CD14-positive monocyte (primary cell): ENCODE measurements around the gene EPYC. TPM values are rescaled to one million over a fixed set of nuclear protein-coding genes. Genes with fewer than 3 reads are reported as not detected.

Source experiments
- DNase-seq, 3 donors: peaks; one replicate each; pipeline ENCODE4 v3.0.0-alpha.2; 2011 to 2022
- H2AFZ ChIP-seq: 2 replicates; pipeline ENCODE4 v1.6.0; 2012; ENCODE audit warnings: mild to moderate bottlenecking, low read depth, low read length, inconsistent platforms; ENCODE audit not compliant: insufficient read depth, poor library complexity, severe bottlenecking
- H3K27ac ChIP-seq, 2 donors: 1 replicate in 1 of 2; 2 replicates in 1 of 2; pipeline ENCODE4 v1.5.1; 2012 to 2013; ENCODE audit warnings: low read length in 2 of 2, control low read depth in 1 of 2, inconsistent platforms in 1 of 2, low read depth in 1 of 2, mild to moderate bottlenecking in 1 of 2
- H3K27me3 ChIP-seq, 2 donors: one replicate each; pipeline versions ENCODE4 v1.6.0 to v1.6.1; 2011 to 2013; ENCODE audit warnings: low read length in 2 of 2; ENCODE audit not compliant: control insufficient read depth in 2 of 2, insufficient read depth in 2 of 2
- H3K36me3 ChIP-seq, 2 donors: replicated peaks in 1 of 2; 1 replicate in 1 of 2; 2 replicates in 1 of 2; pipeline versions ENCODE4 v1.5.1 to v1.6.1; 2012 to 2013; ENCODE audit warnings: low read length in 2 of 2, control low read depth in 1 of 2, inconsistent platforms in 1 of 2, mild to moderate bottlenecking in 1 of 2; ENCODE audit not compliant: insufficient read depth in 2 of 2, control insufficient read depth in 1 of 2
- H3K4me1 ChIP-seq, 2 donors: 1 replicate in 1 of 2; 2 replicates in 1 of 2; pipeline versions ENCODE4 v1.5.1 to v1.6.1; 2012 to 2013; ENCODE audit warnings: low read length in 2 of 2, control low read depth in 1 of 2, inconsistent platforms in 1 of 2, mild to moderate bottlenecking in 1 of 2, moderate library complexity in 1 of 2; ENCODE audit not compliant: insufficient read depth in 2 of 2, control insufficient read depth in 1 of 2
- H3K4me2 ChIP-seq: replicated peaks from 2 replicates; pipeline ENCODE3; 2012; ENCODE audit warnings: low read length, moderate library complexity, mild to moderate bottlenecking; ENCODE audit not compliant: poor library complexity, severe bottlenecking; ENCODE audit errors: extremely low read depth
- H3K4me3 ChIP-seq, 3 experiments: fragments of 200-600 bp in 1 of 3; sonication (generic) in 1 of 3; replicated peaks in 1 of 3; 1 replicate in 2 of 3; 2 replicates in 1 of 3; pipeline ENCODE4 v1.5.1; 2011 to 2013; ENCODE audit warnings: low read length in 3 of 3, mild to moderate bottlenecking in 3 of 3, control low read depth in 2 of 3, low read depth in 2 of 3, inconsistent platforms in 1 of 3, moderate library complexity in 1 of 3
- H3K79me2 ChIP-seq: 2 replicates; pipeline ENCODE4 v1.6.0; 2012; ENCODE audit warnings: mild to moderate bottlenecking, control low read depth, inconsistent platforms, low read length, moderate library complexity; ENCODE audit not compliant: insufficient read depth
- H3K9ac ChIP-seq: 2 replicates; pipeline ENCODE4 v1.6.0; 2017; ENCODE audit warnings: low read length, mild to moderate bottlenecking; ENCODE audit not compliant: insufficient read depth, poor library complexity, severe bottlenecking
- H3K9me3 ChIP-seq, 2 donors: replicated peaks in 1 of 2; 1 replicate in 1 of 2; 2 replicates in 1 of 2; pipeline versions ENCODE4 v1.5.1 to v1.6.1; 2012 to 2013; ENCODE audit warnings: low read length in 2 of 2, control low read depth in 1 of 2; ENCODE audit not compliant: control insufficient read depth in 1 of 2, insufficient read depth in 1 of 2
- H4K20me1 ChIP-seq: 2 replicates; pipeline ENCODE4 v1.6.0; 2012; ENCODE audit warnings: mild to moderate bottlenecking, low read length, control low read depth, moderate library complexity; ENCODE audit not compliant: insufficient read depth
- H3K27ac Mint-ChIP-seq, 7 donors: one replicate each; pipeline ENCODE4 v1.8.0; 2020; ENCODE audit warnings: mild to moderate bottlenecking in 7 of 7, mixed read lengths in 7 of 7, moderate library complexity in 6 of 7, inconsistent platforms in 2 of 7
- H3K27me3 Mint-ChIP-seq, 3 donors: one replicate each; pipeline ENCODE4 v1.8.0; 2021 to 2022; ENCODE audit warnings: low read depth in 3 of 3, mild to moderate bottlenecking in 3 of 3, mixed read lengths in 3 of 3, moderate library complexity in 3 of 3, inconsistent platforms in 1 of 3
- H3K36me3 Mint-ChIP-seq, 2 donors: one replicate each; pipeline ENCODE4 v1.8.0; 2020; ENCODE audit warnings: mixed read lengths in 2 of 2, inconsistent platforms in 1 of 2, mild to moderate bottlenecking in 1 of 2
- H3K4me1 Mint-ChIP-seq: one replicate; pipeline ENCODE4 v1.8.0; 2020; ENCODE audit warnings: mild to moderate bottlenecking, mixed read lengths
- H3K4me3 Mint-ChIP-seq, 2 donors: one replicate each; pipeline ENCODE4 v1.8.0; 2020; ENCODE audit warnings: mild to moderate bottlenecking in 2 of 2, mixed read lengths in 2 of 2, moderate library complexity in 1 of 2
- H3K9me3 Mint-ChIP-seq, 7 donors: one replicate each; pipeline ENCODE4 v1.8.0; 2020 to 2022; ENCODE audit warnings: mixed read lengths in 7 of 7, mild to moderate bottlenecking in 6 of 7, moderate library complexity in 6 of 7, inconsistent platforms in 2 of 7
- WGBS: methylation state at CpG from one replicate; pipeline ENCODE4 v1.1.5; 2013; ENCODE audit warnings: missing lambda C conversion rate; ENCODE audit not compliant: insufficient coverage; 5-methylcytosine and 5-hydroxymethylcytosine counted together
- intact Hi-C, 2 donors: fragments of 100-400 bp; cut with micrococcal nuclease; formaldehyde crosslinking; loops; one replicate each; pipeline versions ENCODE4 v1.15.0 to v1.15.1; 2023
- polyA plus RNA-seq, 3 donors: library from polyadenylated mRNA; depleted of rRNA in 1 of 3; unstranded in 2 of 3; stranded (reverse) in 1 of 3; fragments of 300-500 nt in 2 of 3; fragments of >200 nt in 1 of 3; fragmentation: Illumina TruSeq in 2 of 3; gene quantifications; 1 replicate in 2 of 3; 2 replicates in 1 of 3; pipeline ENCODE4 v1.2.3, GENCODE V29; 2012 to 2021
- TF ChIP-seq, protein P1 (sequence below): fragments of 200-600 bp; IDR thresholded peaks from one replicate; pipeline ENCODE4 v1.8.0; 2022; ENCODE audit warnings: antibody characterized with exemption, mild to moderate bottlenecking

Gene EPYC
- polyA plus RNA-seq, 3 donors = not detected

DNA sequence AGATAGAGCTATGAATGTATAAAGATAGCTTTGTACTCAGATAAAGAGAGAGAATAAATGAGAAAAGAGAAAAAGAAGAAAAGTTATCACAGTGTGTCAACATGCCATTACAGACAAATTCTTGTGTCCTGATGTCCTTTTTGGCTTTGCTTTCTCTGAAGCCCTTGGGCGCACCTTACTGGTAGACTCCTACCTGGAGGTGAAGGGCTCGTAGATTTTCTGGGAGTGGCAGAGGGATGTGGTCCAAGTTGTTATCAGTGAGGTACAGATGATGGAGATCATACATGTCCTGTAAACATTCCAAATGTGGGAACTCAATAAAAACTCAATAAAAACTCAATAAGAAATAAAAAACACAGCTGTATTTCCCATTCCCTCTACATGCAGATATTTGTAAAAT is 34.9 kb downstream of the EPYC start:
- Histone ChIP-seq H2AFZ (no peak overlapping the region), H3K4me1 (no peaks in the 10 kb centered on the region), H3K4me3 (no peak overlapping the region), H3K27me3 (no peaks in the 10 kb centered on the region), H4K20me1 (no peaks in the 10 kb centered on the region), H3K9me3 (no peaks in the 10 kb centered on the region), H3K36me3 (no peaks in the 10 kb centered on the region), H3K9ac (no peak overlapping the region), H3K79me2 (no peaks in the 10 kb centered on the region), H3K4me2 (no peak overlapping the region), H3K27ac (no peak overlapping the region)
- intact Hi-C loops = no loop called here
- no peaks in the 10 kb centered on the region for H3K36me3 Mint-ChIP-seq
- no peak overlapping the region for H3K27ac Mint-ChIP-seq
- peaks cover 0 to 2% (median 0%) of the 10 kb centered on the region in 7 donors for H3K9me3 Mint-ChIP-seq
- no peak for DNase-seq
- H3K4me1 Mint-ChIP-seq = no peaks in the 10 kb centered on the region
- H3K27me3 Mint-ChIP-seq = peaks cover 1 to 3% (median 2%) of the 10 kb centered on the region in 3 donors
- no peak overlapping the region for H3K4me3 Mint-ChIP-seq
- TF ChIP-seq, protein P1, sequence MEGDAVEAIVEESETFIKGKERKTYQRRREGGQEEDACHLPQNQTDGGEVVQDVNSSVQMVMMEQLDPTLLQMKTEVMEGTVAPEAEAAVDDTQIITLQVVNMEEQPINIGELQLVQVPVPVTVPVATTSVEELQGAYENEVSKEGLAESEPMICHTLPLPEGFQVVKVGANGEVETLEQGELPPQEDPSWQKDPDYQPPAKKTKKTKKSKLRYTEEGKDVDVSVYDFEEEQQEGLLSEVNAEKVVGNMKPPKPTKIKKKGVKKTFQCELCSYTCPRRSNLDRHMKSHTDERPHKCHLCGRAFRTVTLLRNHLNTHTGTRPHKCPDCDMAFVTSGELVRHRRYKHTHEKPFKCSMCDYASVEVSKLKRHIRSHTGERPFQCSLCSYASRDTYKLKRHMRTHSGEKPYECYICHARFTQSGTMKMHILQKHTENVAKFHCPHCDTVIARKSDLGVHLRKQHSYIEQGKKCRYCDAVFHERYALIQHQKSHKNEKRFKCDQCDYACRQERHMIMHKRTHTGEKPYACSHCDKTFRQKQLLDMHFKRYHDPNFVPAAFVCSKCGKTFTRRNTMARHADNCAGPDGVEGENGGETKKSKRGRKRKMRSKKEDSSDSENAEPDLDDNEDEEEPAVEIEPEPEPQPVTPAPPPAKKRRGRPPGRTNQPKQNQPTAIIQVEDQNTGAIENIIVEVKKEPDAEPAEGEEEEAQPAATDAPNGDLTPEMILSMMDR = no peak
- 60% methylated on average over 1 of the region's 2 CpGs for WGBS

DNA sequence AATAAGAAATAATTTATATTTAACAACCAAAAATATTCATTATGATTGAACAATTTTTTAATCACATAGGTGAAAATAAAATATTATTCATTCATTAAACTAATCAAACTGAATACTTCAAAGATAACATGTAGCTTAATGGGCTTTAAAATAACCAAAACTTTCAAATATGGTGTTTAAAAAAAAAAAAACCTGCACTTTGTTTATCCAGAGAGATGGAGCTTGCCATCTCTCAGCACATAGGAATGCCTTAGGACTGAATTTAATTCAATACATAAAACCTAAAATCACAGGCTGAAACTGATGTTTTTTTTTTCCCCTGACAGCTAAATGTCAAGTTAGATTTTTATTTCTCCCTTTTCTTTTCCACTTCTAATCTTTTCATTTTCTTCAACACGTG is 35.4 kb downstream of the EPYC start:
- Histone ChIP-seq H2AFZ (no peak overlapping the region), H3K79me2 (no peaks in the 10 kb centered on the region), H3K36me3 (no peaks in the 10 kb centered on the region), H4K20me1 (no peaks in the 10 kb centered on the region), H3K9me3 (no peaks in the 10 kb centered on the region), H3K4me2 (no peak overlapping the region), H3K27me3 (no peaks in the 10 kb centered on the region), H3K9ac (no peak overlapping the region), H3K27ac (no peak overlapping the region), H3K4me3 (no peak overlapping the region), H3K4me1 (no peaks in the 10 kb centered on the region)
- DNase-seq = no peak
- Mint-ChIP-seq H3K4me1 (no peaks in the 10 kb centered on the region), H3K27me3 (peaks cover 1 to 2% (median 2%) of the 10 kb centered on the region in 3 donors), H3K4me3 (no peak overlapping the region), H3K36me3 (no peaks in the 10 kb centered on the region), H3K27ac (no peak overlapping the region), H3K9me3 (peaks cover 0 to 2% (median 0%) of the 10 kb centered on the region in 7 donors)
- intact Hi-C loops = no loop called here
- no CpG with 5 or more reads among the region's 1 CpG for WGBS
- TF ChIP-seq, protein P1 = no peak
